GM19240 (cell line): ENCODE results near the gene HMCES.
"Not testable (repeated sequence)": the region's sequence is repeated elsewhere in the genome, so short reads cannot be mapped to it uniquely, and the experiment has no call there.

ENCODE experiments used
- DNase-seq: peaks from one replicate; pipeline ENCODE4 v3.0.0; 2011; ENCODE audit warnings: low spot score; ENCODE audit not compliant: insufficient read length

The HMCES gene

DNA sequence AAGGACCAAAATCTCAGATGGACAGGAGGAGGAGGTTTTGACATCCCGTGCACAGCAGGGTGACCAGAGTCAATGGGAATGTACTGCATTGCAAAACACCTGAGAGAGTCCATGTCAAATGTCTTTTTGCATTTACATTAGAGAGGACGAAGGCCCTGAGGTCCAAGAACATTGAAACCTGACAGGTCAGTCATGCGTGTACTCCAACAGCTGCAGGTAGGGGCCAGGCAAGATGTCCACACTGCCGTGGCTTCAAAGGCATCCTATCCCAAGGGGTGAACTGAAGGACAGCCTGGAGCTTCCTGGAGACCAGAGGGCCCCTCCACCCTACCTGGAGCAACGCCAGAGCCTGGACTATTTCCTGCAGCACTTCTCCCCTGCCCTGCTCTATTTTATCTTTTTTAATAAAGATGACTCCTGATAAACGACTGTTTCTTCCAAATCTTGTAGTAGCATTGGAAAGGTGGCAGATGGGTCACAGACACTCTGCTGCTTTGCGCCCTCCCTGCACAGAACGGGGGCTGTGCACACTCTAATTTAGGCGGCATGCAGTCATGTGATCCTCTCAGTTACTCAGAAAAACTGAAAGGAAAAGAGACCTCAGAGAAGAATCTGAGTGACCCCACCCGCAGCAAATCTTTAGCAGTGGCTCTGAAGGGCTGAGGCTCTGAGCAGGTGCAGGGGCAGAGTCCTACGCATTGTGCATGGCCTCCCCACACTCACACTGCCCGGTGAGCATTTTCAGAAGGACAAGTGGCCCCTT lies 68.2 kb downstream of the HMCES start:
- no peak for DNase-seq

- DNase-seq: no peak
Measured at GRCh38 chr3:129347458-129347845, 68.8 kb downstream of the HMCES start.

- DNase-seq: no peak
Measured at GRCh38 chr3:129348734-129349133, 70.1 kb downstream of the HMCES start.

DNA sequence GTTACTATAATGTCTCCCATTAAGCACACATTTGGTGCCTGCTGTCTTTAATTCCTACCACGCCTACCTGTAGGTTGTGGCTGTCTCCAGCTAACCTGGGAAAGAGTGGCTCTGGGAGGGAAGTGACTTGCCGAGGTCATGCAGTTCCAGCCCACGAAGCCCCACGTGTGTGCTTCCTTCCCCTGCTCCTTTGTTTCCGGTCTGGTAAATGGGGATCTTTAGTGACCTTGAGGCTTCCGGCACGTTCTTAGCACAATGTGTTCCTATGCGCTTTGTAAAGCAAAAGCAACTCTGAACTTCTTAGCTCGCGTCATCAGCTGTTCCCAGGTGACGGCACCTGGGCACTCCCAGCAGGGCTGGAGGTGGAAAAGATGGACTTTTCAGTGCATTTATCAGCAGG lies 70.5 kb downstream of the HMCES start:
- not testable (repeated sequence) for DNase-seq

GRCh38 chr3:129349791-129350190 lies 71.1 kb downstream of the HMCES start:
- DNase-seq: no peak

- no peak for DNase-seq
Measured at GRCh38 chr3:129352045-129352444, 73.4 kb downstream of the HMCES start.

GRCh38 chr3:129352650-129353588 lies 74.2 kb downstream of the HMCES start:
- no peak for DNase-seq

- DNase-seq: no peak
Measured at GRCh38 chr3:129353589-129353941, 74.9 kb downstream of the HMCES start.
